ENCODE measurements around the gene RNF187. TPM values are rescaled to one million over a fixed set of nuclear protein-coding genes. Genes with fewer than 3 reads are reported as not detected.

RNF187 gene
- total RNA-seq, 1 donor from 2014 or later = 153 TPM

DNA sequence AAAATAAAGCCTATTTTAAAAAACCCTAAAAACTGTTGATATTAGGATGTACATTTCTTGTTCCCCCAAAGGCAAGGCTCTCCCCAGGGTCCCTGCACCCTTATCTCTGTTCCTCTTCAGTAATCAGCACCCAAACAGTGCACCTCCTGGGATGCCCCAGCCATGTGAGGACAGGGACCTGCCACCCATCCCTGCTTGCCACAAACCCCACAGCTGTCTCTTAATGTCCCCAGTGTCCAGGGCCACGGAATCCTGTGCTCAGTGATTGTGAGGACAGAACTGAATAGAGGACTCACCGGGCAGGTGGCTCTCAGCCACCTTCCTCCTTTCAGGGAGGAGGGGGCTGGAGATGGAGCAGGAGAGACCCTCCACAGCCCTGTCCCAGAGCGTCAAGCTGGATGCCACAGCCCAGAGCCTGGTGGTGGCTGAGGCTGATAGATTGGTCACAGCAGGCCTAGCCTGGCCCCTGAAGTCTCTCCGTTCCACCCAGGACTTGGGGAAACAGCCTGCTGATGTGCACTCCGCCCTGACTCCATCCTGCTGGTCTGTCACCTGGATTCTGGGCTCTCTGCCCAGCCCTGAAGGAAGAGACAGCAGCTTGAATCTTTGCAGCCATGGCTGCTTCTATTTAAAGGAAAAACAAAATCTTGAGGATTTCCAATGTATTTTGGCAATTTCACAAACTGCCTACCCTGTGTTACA lies 23.1 kb downstream of the RNF187 start:
- Mint-ChIP-seq H3K4me1 (ENCODE audit: unreplicated experiment) (peaks cover 4% of the 10 kb centered on the region), H3K36me3 (ENCODE audit: low read depth, unreplicated experiment) (no peaks in the 10 kb centered on the region), H3K4me3 (ENCODE audit: unreplicated experiment) (no peak overlapping the region), H3K9me3 (ENCODE audit: unreplicated experiment) (no peaks in the 10 kb centered on the region), H3K27ac (ENCODE audit: unreplicated experiment) (no peak overlapping the region), H3K27me3 (ENCODE audit: unreplicated experiment) (peaks cover 19% of the 10 kb centered on the region)
- no peak for DNase-seq (ENCODE audit: low spot score)
- TF ChIP-seq, protein P1, sequence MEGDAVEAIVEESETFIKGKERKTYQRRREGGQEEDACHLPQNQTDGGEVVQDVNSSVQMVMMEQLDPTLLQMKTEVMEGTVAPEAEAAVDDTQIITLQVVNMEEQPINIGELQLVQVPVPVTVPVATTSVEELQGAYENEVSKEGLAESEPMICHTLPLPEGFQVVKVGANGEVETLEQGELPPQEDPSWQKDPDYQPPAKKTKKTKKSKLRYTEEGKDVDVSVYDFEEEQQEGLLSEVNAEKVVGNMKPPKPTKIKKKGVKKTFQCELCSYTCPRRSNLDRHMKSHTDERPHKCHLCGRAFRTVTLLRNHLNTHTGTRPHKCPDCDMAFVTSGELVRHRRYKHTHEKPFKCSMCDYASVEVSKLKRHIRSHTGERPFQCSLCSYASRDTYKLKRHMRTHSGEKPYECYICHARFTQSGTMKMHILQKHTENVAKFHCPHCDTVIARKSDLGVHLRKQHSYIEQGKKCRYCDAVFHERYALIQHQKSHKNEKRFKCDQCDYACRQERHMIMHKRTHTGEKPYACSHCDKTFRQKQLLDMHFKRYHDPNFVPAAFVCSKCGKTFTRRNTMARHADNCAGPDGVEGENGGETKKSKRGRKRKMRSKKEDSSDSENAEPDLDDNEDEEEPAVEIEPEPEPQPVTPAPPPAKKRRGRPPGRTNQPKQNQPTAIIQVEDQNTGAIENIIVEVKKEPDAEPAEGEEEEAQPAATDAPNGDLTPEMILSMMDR (IDR thresholded peaks at IDR 0.05; ENCODE audit: unreplicated experiment) = no peak

DNA sequence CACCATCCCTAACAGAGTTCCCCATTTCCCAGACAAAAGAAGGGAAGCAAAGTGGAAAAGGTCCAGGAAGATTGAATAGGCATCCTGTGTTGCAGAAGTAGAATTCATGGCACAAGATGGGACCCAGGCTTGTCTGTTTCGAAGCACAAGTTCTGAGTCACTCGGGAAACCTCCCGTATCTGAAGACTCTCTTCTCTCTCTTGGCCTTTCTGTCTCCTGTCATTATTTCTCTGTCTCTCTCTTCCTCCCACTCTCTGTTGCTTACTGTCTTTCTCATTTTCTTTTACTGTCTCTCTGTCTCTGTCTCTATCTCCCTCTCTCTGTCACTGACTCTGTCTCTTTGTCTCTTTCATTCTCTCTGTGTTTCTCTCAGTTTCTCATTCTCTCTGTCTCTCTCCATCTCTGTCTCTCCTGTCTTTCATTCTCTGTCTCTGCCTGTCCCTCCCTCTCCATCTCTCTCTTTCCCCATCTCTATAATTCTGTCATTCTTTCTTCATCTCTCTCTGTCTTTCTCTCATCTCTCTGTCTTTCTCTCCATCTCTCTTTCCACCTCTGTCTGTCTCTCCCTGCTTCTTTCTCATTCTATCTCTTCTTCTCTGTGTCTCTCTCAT lies 23.7 kb downstream of the RNF187 start:
- Mint-ChIP-seq H3K27ac (ENCODE audit: unreplicated experiment) (no peak overlapping the region), H3K4me1 (ENCODE audit: unreplicated experiment) (peaks cover 4% of the 10 kb centered on the region), H3K27me3 (ENCODE audit: unreplicated experiment) (peaks cover 19% of the 10 kb centered on the region), H3K4me3 (ENCODE audit: unreplicated experiment) (no peak overlapping the region), H3K36me3 (ENCODE audit: low read depth, unreplicated experiment) (no peaks in the 10 kb centered on the region), H3K9me3 (ENCODE audit: unreplicated experiment) (no peaks in the 10 kb centered on the region)
- TF ChIP-seq, protein P1 (IDR thresholded peaks at IDR 0.05; ENCODE audit: unreplicated experiment) = no peak
- no peak for DNase-seq (ENCODE audit: low spot score)

DNA sequence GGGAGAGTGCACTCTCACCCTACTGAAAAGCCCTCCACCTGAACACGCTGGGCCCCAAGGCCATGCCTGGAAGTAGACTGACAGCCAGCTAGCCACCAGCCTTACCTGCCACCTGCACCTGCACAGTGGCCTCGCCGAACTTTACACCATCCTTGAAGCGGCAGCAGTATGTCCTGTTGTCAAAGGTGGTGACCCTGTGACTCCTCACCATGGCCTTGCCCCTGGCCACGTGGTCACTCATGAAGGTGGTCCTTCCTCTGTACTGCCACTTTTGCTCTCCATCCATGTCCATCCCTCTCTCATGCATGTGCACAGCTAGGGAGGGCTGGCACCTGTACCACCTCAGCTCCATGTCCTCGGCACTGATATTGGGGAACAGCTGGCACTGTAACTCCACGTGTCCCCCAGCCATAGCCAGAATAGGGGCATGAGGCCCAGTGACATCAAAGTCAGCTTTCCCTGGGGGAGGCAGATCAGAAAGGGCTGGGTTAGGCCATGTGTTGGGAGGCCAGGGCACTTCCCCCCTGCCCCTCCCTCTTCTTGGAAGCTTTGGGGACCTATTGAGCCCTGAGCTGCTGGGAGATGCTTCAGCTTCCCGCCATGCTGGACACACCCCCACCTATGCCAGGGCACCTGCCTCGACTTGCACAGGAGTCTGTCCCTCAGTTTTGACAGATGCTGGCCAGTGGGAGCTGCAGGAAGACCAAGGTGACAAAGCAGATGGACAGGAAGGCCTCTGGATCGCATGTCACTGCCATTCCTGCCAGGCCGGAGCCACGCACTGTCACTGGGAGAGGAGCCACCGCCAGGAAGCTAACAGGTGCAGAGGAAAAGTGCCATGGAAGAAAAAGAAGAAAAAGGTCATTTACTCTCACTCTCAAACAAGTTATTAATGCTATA lies 24.6 kb downstream of the RNF187 start:
- TF ChIP-seq, protein P1 (IDR thresholded peaks at IDR 0.05; ENCODE audit: unreplicated experiment) = no peak
- H3K36me3 Mint-ChIP-seq (ENCODE audit: low read depth, unreplicated experiment) = no peaks in the 10 kb centered on the region
- H3K4me1 Mint-ChIP-seq (ENCODE audit: unreplicated experiment) = peaks cover 4% of the 10 kb centered on the region
- H3K4me3 Mint-ChIP-seq (ENCODE audit: unreplicated experiment) = no peak overlapping the region
- H3K9me3 Mint-ChIP-seq (ENCODE audit: unreplicated experiment) = no peaks in the 10 kb centered on the region
- DNase-seq (ENCODE audit: low spot score) = no peak
- H3K27ac Mint-ChIP-seq (ENCODE audit: unreplicated experiment) = no peak overlapping the region
- H3K27me3 Mint-ChIP-seq (ENCODE audit: unreplicated experiment) = peaks cover 19% of the 10 kb centered on the region

DNA sequence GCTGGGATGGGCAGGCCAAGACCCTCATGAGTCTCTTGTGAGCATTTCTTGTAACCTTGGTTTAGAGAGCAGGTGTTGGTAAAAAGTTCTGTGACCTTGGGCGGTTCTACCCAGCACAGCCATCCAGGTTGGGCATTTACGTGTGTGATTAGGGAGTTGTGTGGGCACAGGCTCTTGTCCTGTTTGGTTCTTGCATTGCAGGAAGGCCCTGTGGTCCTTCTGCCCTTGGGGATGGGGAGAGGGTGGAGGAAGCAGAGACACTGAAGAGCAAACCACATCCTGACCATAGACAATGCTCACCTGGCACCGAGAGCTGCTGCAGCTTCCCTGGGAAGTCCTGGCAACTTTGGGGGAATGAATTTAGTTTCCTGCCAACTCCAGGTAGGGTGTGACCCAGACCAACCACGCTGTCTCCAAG lies 25.6 kb downstream of the RNF187 start:
- H3K4me1 Mint-ChIP-seq (ENCODE audit: unreplicated experiment) = peaks cover 4% of the 10 kb centered on the region
- no peak for DNase-seq (ENCODE audit: low spot score)
- no peak overlapping the region for H3K27ac Mint-ChIP-seq (ENCODE audit: unreplicated experiment)
- H3K27me3 Mint-ChIP-seq (ENCODE audit: unreplicated experiment) = peaks cover 19% of the 10 kb centered on the region
- H3K36me3 Mint-ChIP-seq (ENCODE audit: low read depth, unreplicated experiment) = no peaks in the 10 kb centered on the region
- TF ChIP-seq, protein P1 (IDR thresholded peaks at IDR 0.05; ENCODE audit: unreplicated experiment) = no peak
- H3K9me3 Mint-ChIP-seq (ENCODE audit: unreplicated experiment) = no peaks in the 10 kb centered on the region
- H3K4me3 Mint-ChIP-seq (ENCODE audit: unreplicated experiment) = no peak overlapping the region
